ENCODE results near the gene HERC4. TPM values are rescaled to one million over a fixed set of nuclear protein-coding genes. Genes with fewer than 3 reads are reported as not detected.

HERC4 gene
- total RNA-seq, 1 experiment from 2014 or later = 39.4 TPM

- peak; percentile 35; the same call in 1 of the 2 replicates for TF ChIP-seq ESRRA (CRISPR knock-in tag; IDR thresholded peaks at IDR 0.05; ENCODE audit: borderline replicate concordance)
- TF ChIP-seq JAZF1 (CRISPR knock-in tag; IDR thresholded peaks at IDR 0.05) = no peak
- TF ChIP-seq ATF1 (CRISPR knock-in tag; IDR thresholded peaks at IDR 0.05) = no peak
- TF ChIP-seq GABPB1 (CRISPR knock-in tag; IDR thresholded peaks at IDR 0.05) = no peak; the same call in 1 of the 2 replicates
- no peak for TF ChIP-seq RORB (CRISPR knock-in tag; IDR thresholded peaks at IDR 0.05)
- no peak for TF ChIP-seq USF2 (CRISPR knock-in tag; IDR thresholded peaks at IDR 0.05)
- 0 out of 2 replicates have a peak, but pooled peaks have one; percentile 18 for TF ChIP-seq NR2C2 (CRISPR knock-in tag; IDR thresholded peaks at IDR 0.05)
- peak; percentile 77; the same call in 1 of the 2 replicates for TF ChIP-seq TEAD1 (CRISPR knock-in tag; IDR thresholded peaks at IDR 0.05)
- no peak for TF ChIP-seq ZNF396 (CRISPR knock-in tag; IDR thresholded peaks at IDR 0.05; ENCODE audit: borderline replicate concordance)
- peak; percentile 43; the same call in 1 of the 2 replicates for TF ChIP-seq MYBL2 (CRISPR knock-in tag; IDR thresholded peaks at IDR 0.05)
- TF ChIP-seq ZNF281 (CRISPR knock-in tag; IDR thresholded peaks at IDR 0.05) = 0 out of 2 replicates have a peak, but pooled peaks have one; percentile 54
- TF ChIP-seq OVOL2 (CRISPR knock-in tag; IDR thresholded peaks at IDR 0.05; ENCODE audit: borderline replicate concordance) = no peak
- peak; percentile 55; the same call in 1 of the 2 replicates for TF ChIP-seq CREB1 (CRISPR knock-in tag; IDR thresholded peaks at IDR 0.05)
- 0 out of 2 replicates have a peak, but pooled peaks have one; percentile 49 for TF ChIP-seq ZNF219 (CRISPR knock-in tag; IDR thresholded peaks at IDR 0.05; ENCODE audit: borderline replicate concordance)
- TF ChIP-seq ZNF416 (CRISPR knock-in tag; IDR thresholded peaks at IDR 0.05) = peak; percentile 32; the same call in 1 of the 2 replicates
- no peak for TF ChIP-seq E2F4 (CRISPR knock-in tag; IDR thresholded peaks at IDR 0.05; ENCODE audit: borderline replicate concordance, low read depth)
- TF ChIP-seq USF1 (CRISPR knock-in tag; IDR thresholded peaks at IDR 0.05) = peak; percentile 57; the same call in 1 of the 2 replicates
- no peak for TF ChIP-seq ATF6 (CRISPR knock-in tag; IDR thresholded peaks at IDR 0.05)
Measured at GRCh38 chr10:68074775-68075549, at the start of gene HERC4 (continued).

- Mint-ChIP-seq H3K4me3 (no peak overlapping the region), H3K4me1 (0 out of 2 replicates have a peak, but pooled peaks cover 3% of the 10 kb centered on the region), H3K27ac (no peak overlapping the region), H3K36me3 (no peaks in the 10 kb centered on the region), H3K9me3 (no peaks in the 10 kb centered on the region), H3K27me3 (ENCODE audit: low read depth) (no peaks in the 10 kb centered on the region)
- ChIA-PET POLR2A (no interaction called here), CTCF (no interaction called here)
- ATAC-seq = no peak
- DNase-seq (ENCODE audit: low spot score) = no peak
- TF ChIP-seq NFATC4 (CRISPR knock-in tag; IDR thresholded peaks at IDR 0.05) (no peak), ZNF138 (CRISPR knock-in tag; conservative IDR thresholded peaks at IDR 0.05) (no peak), CREM (CRISPR knock-in tag; IDR thresholded peaks at IDR 0.05) (no peak), ERG (CRISPR knock-in tag; IDR thresholded peaks at IDR 0.05) (no peak), NR1H2 (CRISPR knock-in tag; IDR thresholded peaks at IDR 0.05) (no peak), GTF2I (CRISPR knock-in tag; conservative IDR thresholded peaks at IDR 0.05) (no peak), ZNF219 (CRISPR knock-in tag; IDR thresholded peaks at IDR 0.05; ENCODE audit: borderline replicate concordance) (no peak), TP53 (CRISPR knock-in tag; IDR thresholded peaks at IDR 0.05) (no peak), ZNF121 (CRISPR knock-in tag; IDR thresholded peaks at IDR 0.05) (no peak)
Measured at GRCh38 chr10:68124718-68125117, 49.6 kb upstream of the HERC4 start.

Data from WTC11 (cell line).